Measurements from ENCODE around the gene RASSF1.
A peak's percentile ranks its signal among the peaks of the same experiment; 100 is the strongest.

RASSF1 gene

DNA sequence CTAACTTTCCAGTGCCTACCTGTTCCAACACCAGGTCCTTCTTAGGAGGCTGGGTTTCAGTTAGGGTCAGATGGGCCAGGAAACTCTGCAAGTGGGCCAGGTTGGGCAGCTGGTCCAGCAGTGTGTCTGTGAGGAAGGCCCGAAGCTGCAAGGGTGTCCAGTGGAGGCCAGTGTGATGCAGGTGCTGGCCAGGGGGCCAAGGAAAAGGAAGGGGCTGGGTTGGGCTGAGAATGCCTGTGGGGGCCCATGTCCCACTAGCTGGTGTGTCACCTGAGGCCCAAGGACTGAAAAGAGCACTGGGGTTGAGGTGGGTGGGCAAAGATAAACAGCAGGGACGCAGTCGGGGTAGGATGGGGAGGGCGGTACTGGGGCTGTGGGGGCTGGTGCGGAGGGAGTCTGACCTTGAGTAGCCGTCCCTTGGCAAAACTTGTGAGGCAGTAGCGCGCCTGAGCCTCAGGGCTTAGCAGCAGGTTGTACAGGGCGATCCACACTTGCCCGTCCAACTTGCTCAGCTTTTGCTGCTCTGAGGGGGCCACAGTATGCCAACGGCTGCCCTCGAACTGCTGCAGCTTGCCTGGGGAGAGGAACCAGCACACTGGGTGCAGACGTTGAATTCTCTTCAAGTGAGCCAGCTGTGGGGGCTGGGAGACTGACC lies 1.5 kb upstream of the RASSF1 start:
- DNase-seq, result no peak

DNA sequence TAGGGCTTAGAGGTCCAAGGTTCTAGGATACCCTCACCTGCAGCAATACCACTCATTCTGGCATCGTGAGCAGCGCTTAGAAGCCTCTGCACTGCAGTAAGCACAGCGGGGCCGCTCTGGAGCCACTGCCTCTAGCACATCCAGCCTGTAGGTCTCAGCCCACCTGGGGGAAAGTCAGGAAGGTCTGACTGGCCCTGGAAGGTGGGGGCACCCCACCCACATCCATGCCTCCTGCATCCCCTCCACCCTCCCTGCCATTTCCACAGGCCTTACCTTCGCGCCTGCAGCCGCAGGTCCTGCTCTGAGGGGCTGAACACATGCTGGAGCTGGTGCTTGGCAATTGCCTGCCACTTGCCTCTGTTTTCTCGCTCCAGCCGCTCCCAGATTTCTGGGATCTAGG lies 901 bp upstream of the RASSF1 start:
- no peak for DNase-seq

DNA sequence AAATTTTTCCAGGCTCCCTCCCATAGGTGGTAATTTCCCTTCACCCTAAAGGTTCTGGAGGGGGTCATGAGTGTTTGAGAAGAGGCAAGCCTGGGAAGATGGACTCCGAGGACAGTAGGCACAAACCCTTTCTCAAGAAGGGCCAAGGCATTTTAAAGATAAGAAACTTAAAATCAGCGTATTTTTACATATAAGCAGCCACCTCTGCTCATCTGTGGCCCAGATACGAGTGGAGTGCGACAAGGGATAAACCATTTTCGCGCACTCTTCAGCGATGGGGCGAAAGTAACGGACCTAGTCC lies 539 bp downstream of the RASSF1 start:
- DNase-seq, result no peak

GRCh38 chr3:50339485-50340146 lies 1.0 kb downstream of the RASSF1 start:
- DNase-seq, result no peak

DNA sequence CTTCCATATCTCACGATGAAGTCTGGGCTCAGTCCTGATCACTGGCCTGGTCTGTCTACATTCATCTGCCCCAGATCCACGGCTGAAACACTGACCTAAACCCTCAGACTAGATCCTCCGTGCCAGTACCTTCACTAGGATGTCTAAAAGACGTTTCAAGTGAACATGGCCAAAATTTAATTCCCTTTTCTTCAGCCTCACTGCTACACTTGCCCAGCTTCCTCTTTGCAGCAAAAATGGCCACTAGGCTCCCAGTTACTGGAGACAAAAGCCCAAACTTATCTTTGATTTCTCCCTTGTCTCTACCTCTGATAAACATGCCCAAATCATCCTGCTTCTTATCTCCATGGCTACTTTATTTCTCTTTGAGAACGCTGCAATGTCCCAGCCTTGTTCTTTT lies 1.7 kb downstream of the RASSF1 start:
- DNase-seq, result no peak

DNA sequence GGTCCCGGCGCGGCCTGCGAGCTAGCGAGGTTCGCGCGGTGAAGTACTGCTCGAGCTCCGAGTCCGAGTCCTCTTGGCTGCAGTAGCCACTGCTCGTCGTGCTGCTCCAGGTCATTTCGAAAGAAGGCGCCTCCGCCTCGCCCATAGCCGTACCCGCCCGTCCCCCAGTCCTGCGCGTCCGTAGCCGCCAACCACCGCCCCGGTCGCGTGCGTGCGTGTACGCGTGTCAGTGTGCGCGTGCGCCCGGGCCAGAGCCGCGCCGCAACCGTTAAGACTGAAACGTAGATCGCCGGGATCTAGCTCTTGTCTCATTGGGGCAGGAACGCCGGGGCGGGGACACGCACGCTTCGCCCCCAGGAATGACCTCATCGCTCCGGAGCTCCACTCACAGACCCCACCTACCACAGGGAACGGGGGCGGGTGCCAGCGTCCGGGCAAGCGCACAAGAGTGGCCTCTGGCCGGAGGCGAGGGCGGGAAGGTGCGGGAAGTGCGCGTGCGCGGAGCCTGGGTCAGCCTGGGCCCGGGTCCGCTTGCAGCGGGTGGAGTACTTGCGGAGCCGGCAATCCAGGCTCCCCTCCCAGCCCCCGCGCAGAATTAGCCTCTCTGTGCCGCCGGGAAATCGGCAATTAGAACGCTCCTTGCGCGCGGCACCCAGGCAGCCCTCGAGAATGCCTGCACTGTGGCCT lies 3.3 kb downstream of the RASSF1 start:
- peak; percentile 97 for DNase-seq

DNA sequence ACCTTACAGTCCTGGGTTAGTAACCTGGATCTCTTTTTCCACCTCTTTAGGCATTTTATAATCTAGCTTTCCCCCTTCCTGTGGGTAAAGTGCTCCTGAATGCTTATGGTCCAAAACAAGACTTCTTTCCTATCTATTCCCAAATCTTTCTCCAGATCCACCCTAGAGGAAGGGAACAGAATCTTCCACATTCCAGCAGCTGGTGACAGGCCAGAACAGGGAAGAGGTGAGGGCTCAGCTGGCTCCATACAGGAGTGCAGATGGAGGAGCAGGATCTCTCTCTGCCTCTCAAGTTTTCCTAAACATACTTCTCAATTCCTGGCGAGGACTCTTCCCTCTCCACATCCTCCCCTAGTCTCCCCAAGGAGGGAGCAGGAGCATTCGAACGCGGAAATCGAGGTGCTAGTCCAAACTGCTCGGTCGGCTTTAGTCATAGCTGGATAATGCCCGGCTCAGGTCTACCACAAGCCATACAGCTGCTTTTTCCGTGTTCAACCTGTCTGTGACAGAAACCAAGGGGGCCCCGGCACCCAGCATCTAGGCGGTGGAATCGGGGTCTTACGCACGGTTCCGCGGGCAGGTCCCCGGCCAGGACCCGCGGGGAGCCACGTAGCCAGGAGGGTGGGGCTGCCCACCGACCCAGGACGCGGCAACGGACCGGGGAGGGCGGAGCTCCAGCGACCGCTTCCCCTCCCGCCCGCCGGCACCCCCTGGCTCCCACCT lies 4.0 kb downstream of the RASSF1 start:
- DNase-seq, result peak; percentile 62

DNA sequence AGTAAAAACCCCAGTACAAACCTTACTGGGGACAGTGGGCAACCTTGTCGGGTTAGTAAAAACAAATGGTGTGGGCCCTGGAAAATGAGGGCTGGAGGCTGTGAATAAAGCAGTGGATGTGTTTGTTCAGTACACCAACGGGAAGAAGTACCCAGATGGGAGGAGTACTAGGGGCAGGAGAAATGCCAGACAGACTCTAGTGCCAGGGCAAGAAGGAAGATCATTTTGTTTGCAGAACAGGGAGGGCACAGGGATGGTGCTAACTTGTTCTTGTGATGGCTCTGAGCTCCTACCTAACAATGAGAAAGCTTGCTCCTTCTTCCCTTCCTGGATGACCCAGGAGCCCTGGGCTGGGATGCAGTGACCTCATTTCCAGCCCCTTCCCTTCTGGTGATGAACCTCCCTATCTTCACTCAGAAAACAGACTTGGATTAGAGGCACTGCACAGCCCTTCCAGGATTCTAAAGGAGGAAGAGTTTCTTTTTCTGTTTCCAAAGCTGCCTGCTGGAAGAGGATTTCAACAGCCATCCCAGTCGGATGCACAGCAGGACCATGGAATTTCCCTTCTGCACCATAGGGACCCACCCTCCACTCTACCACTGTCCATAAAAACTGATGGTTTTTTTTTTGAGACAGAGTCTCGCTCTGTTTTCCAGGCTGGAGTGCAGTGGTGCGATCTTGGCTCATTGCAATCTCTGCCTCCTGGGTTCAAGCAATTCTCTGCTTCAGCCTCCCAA lies 6.1 kb downstream of the RASSF1 start:
- DNase-seq, result no peak

GRCh38 chr3:50333744-50334328 lies 6.8 kb downstream of the RASSF1 start:
- no peak for DNase-seq

DNA sequence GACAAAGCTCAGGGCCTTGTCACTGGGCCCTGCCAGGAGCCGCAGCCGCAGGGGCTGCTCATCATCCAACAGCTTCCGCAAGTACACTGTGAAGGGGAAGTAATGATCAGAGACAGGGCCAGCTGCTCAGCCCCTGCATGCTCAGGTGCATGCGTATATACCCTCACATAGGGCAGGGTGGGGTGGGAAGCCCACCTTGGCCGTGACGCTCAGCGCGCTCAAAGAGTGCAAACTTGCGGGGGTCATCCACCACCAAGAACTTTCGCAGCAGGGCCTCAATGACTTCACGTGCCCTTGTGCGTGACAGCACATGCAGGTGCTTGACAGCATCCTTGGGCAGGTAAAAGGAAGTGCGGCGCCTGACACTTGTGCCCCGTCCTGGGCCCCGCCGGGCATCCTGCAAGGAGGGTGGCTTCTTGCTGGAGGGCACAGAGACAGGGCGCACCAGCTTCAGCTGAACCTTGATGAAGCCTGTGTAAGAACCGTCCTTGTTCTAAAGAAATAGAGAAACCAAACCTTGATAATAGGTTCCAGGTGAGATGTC lies 9.2 kb downstream of the RASSF1 start:
- DNase-seq, result no peak

GRCh38 chr3:50330330-50330729 lies 10.3 kb downstream of the RASSF1 start:
- DNase-seq, result no peak

GRCh38 chr3:50327943-50328691 lies 12.5 kb downstream of the RASSF1 start, which contains the start of gene TUSC2:
Gene TUSC2, minus strand, starts transcription at chr3:50328223. Its CDS starts 124 bp downstream, at chr3:50328099.
- peak; percentile 96 for DNase-seq

GRCh38 chr3:50327129-50327528 lies 13.5 kb downstream of the RASSF1 start:
- no peak for DNase-seq

- DNase-seq, result no peak
Measured at GRCh38 chr3:50326182-50326541, 14.5 kb downstream of the RASSF1 start.

DNA sequence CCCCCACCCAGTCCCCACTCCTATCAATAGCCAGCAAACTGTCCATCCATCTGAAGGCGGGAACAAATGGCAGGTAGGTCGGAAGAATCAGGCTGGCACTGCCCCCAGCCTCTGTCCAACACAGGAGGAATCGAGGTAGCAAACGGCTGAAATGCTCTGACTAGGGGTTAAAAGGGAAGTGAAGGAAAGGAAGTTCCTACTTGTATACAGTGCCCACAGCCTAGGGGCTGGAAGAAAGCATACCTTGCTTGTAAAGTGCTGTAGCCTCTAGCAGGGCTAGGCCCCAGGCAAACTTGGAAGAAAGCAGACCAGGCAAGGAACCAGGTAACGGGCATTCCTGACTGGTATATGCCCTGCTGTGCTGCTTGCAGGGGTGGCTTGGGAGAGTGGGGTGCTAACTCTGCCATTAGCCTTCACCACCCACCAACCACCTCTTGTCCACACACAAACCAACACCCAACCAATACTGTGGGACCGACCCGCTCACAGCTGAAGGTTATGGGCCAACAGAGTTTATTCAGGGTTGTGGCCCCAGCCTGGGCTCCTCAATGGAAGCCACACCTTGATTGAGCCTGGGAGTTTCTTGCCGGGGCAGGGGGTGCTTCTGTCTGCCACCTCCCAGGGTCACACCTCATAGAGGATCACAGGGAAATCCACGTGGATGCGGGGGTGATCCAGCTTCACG lies 15.0 kb downstream of the RASSF1 start:
- DNase-seq, result no peak

GRCh38 chr3:50325113-50325480 lies 15.5 kb downstream of the RASSF1 start:
- no peak for DNase-seq

- DNase-seq, result peak; percentile 70
Measured at GRCh38 chr3:50324351-50325112, 16.1 kb downstream of the RASSF1 start.

DNA sequence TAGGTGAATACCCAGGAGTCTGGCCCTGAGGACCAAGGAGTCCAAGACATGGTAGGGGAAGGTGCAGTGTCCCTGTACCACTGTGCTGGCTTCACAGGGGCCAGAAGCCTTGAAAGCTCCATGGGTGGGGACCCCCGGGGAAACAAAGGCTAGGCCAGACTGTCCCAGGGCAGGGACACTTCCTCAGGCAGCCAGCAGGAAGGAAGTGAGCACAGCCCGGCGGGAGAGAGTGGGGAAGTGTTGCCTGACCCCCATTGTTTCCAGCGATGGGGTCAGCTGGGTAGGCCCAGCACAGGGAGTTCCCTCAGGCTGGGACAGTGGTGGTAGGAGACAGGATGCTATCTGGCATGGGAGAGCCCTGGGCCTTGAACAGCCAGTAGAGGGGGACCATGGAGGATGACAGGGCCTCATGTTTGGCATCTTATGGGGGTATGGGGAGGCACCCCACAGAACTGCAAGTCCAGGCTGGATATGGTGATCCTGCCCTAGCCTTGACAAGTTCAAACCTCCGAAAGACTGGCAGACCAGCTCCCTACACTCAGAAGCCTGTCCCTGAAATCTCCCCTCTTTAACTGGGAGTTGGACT lies 16.9 kb downstream of the RASSF1 start:
- DNase-seq, result no peak

DNA sequence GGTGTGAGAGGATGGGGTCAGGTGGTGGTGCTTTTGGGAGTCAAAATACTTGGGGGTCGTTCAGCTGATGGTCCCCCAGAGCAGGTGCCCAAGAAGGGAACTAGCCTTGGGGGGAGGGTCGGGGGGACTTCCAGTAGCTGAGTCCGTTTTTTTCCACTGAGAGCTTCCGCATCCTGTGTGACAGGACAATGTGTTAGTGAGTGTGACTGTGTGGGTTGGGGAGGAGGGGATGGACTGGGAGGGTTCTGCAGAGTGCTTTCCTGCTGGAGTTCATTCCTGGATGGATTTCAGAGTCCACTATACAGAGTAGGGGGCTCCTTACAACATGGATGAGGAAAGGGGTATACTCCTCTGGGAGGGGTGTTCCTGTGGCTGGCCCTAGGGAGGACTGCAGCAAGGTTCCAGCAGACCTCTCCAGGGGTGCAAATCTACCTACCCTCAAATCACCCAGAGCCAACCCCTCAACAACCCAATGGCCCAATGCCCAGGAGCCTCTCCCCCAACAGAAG lies 17.5 kb downstream of the RASSF1 start:
- no peak for DNase-seq

Measured in stimulated activated CD4-positive, alpha-beta T cell treated with anti-CD3 and anti-CD28 coated beads, Interleukin-4, amount 100 ng/mL, for 24 hours (primary cell).